Measurements from ENCODE around the gene NR2E3. TPM values are rescaled to one million over a fixed set of nuclear protein-coding genes. Genes with fewer than 3 reads are reported as not detected.

The NR2E3 gene
- total RNA-seq, 1 experiment from 2014 or later = 0.31 TPM

- peaks cover 7% of the 10 kb centered on the region; the same call in 1 of the 2 replicates for H3K4me1 ChIP-seq (ENCODE audit: insufficient read depth, low read length)
- no peaks in the 10 kb centered on the region for H4K20me1 ChIP-seq (ENCODE audit: control insufficient read depth, insufficient read depth, insufficient read length)
- H3K4me2 ChIP-seq (ENCODE audit: insufficient read depth, insufficient read length, low read length) = no peak overlapping the region
Observed at GRCh38 chr15:71811036-71811736, 832 bp downstream of the NR2E3 start.

More at GRCh38 chr15:71811036-71811736, 832 bp downstream of the NR2E3 start:
- Histone ChIP-seq H2BK5ac (ENCODE audit: insufficient read length, low read length) (no peak overlapping the region), H3K79me1 (ENCODE audit: insufficient read depth, low read depth, low read length, poor library complexity, severe bottlenecking) (no peaks in the 10 kb centered on the region), H3K4ac (ENCODE audit: low read depth, low read length) (no peak overlapping the region), H3K23me2 (ENCODE audit: insufficient read length, low read depth, low read length, poor library complexity, severe bottlenecking) (no peaks in the 10 kb centered on the region), H2BK120ac (ENCODE audit: low read depth, low read length, poor library complexity, severe bottlenecking) (no peak overlapping the region), H2BK15ac (ENCODE audit: low read depth, low read length) (no peak overlapping the region), H3T11ph (ENCODE audit: low read length) (no peak overlapping the region), H4K91ac (ENCODE audit: insufficient read length, low read depth, low read length) (no peak overlapping the region), H3K14ac (ENCODE audit: insufficient read depth, low read length) (no peak overlapping the region), H4K5ac (ENCODE audit: insufficient read length, low read depth, low read length) (no peak overlapping the region), H3K79me2 (ENCODE audit: insufficient read depth, low read length) (no peaks in the 10 kb centered on the region), H3K56ac (ENCODE audit: insufficient read length, low read depth, low read length) (no peak overlapping the region), H3K27me3 (ENCODE audit: insufficient read depth, low read length) (no peaks in the 10 kb centered on the region), H4K8ac (replicated peaks; ENCODE audit: insufficient read length, low read depth, low read length) (no peak overlapping the region), H3K27ac (ENCODE audit: insufficient read length, low read depth, low read length) (no peak overlapping the region), H3K18ac (ENCODE audit: insufficient read length, low read depth, low read length) (no peak overlapping the region), H3K23ac (ENCODE audit: insufficient read length, low read depth, low read length) (no peak overlapping the region), H2AK5ac (ENCODE audit: insufficient read length, low read length) (no peak overlapping the region), H2AFZ (ENCODE audit: low read length) (no peak overlapping the region), H2BK12ac (ENCODE audit: insufficient read length, low read depth, low read length) (no peak overlapping the region), H3K9me3 (ENCODE audit: control insufficient read depth, low read depth, low read length) (no peaks in the 10 kb centered on the region), H2BK20ac (ENCODE audit: low read depth, low read length, poor library complexity, severe bottlenecking) (no peak overlapping the region), H3K9ac (ENCODE audit: extremely low read depth, insufficient read length, low read length) (no peak overlapping the region)
- H3K9me3 Mint-ChIP-seq = no peaks in the 10 kb centered on the region
- peaks cover 4% of the 10 kb centered on the region for H3K27me3 Mint-ChIP-seq (ENCODE audit: low read depth)
- no CpG with 5 or more reads among the region's 27 CpGs for WGBS (ENCODE audit: extremely low coverage, insufficient read length, low lambda C conversion rate)
- H3K27ac Mint-ChIP-seq = no peak overlapping the region
- H3K36me3 Mint-ChIP-seq (ENCODE audit: insufficient read depth in 1 of 3, low read depth in 3 of 3) = no peaks in the 10 kb centered on the region; a peak in 1 of 7 replicates
- no peak for TF ChIP-seq CTCF (conservative IDR thresholded peaks at IDR 0.05)
- no peak for DNase-seq
- H3K4me3 Mint-ChIP-seq = no peak overlapping the region
- H3K4me1 Mint-ChIP-seq = peaks cover 28 to 34% of the 10 kb centered on the region in 2 experiments
